CD4-positive, alpha-beta T cell treated with Interleukin-10 for 1 hour (primary cell): Measurements from ENCODE around the gene TRIM21.
"Not testable (repeated sequence)": the region's sequence is repeated elsewhere in the genome, so short reads cannot be mapped to it uniquely, and the experiment has no call there.

Experiments used
- DNase-seq: peaks from one replicate; pipeline ENCODE4 v3.0.0-alpha.2; 2020

Gene TRIM21

GRCh38 chr11:4393209-4393857, at the start of gene TRIM21:
Gene TRIM21, minus strand, starts transcription at chr11:4393702. Its CDS starts 3,293 bp downstream, at chr11:4390409.
- DNase-seq = peak; percentile 91

GRCh38 chr11:4441515-4441914, 48.0 kb upstream of the TRIM21 start:
- DNase-seq = no peak

- no peak for DNase-seq
Observed at GRCh38 chr11:4436411-4436810, 42.9 kb upstream of the TRIM21 start.

- DNase-seq = no peak
Observed at GRCh38 chr11:4433856-4434255, 40.4 kb upstream of the TRIM21 start.

GRCh38 chr11:4430051-4430450, 36.5 kb upstream of the TRIM21 start:
- no peak for DNase-seq

GRCh38 chr11:4418403-4418802, 24.9 kb upstream of the TRIM21 start:
- no peak for DNase-seq

GRCh38 chr11:4416816-4417215, 23.3 kb upstream of the TRIM21 start:
- DNase-seq = no peak

GRCh38 chr11:4416306-4416705, 22.8 kb upstream of the TRIM21 start:
- no peak for DNase-seq

- not testable (repeated sequence) for DNase-seq
Observed at GRCh38 chr11:4406206-4406605, 12.7 kb upstream of the TRIM21 start.

GRCh38 chr11:4393858-4394223, 339 bp upstream of the TRIM21 start:
- DNase-seq = peak; percentile 0

GRCh38 chr11:4388221-4388620, 5.3 kb downstream of the TRIM21 start:
- no peak for DNase-seq

GRCh38 chr11:4385978-4386740, 7.3 kb downstream of the TRIM21 start:
- DNase-seq = no peak

GRCh38 chr11:4381901-4382300, 11.6 kb downstream of the TRIM21 start:
- no peak for DNase-seq

- no peak for DNase-seq
Observed at GRCh38 chr11:4375431-4376140, 17.9 kb downstream of the TRIM21 start.

GRCh38 chr11:4370166-4370565, 23.3 kb downstream of the TRIM21 start:
- no peak for DNase-seq

- no peak for DNase-seq
Observed at GRCh38 chr11:4368286-4368685, 25.2 kb downstream of the TRIM21 start, which contains the start of gene OR52B4. Gene OR52B4, minus strand, starts transcription at chr11:4368386. Its CDS starts 91 bp downstream, at chr11:4368295.

- not testable (repeated sequence) for DNase-seq
Observed at GRCh38 chr11:4348142-4348541, 45.4 kb downstream of the TRIM21 start.

- DNase-seq = not testable (repeated sequence)
Observed at GRCh38 chr11:4345366-4345765, 48.1 kb downstream of the TRIM21 start.
